ENCODE data around the gene FHDC1.

The FHDC1 gene

DNA sequence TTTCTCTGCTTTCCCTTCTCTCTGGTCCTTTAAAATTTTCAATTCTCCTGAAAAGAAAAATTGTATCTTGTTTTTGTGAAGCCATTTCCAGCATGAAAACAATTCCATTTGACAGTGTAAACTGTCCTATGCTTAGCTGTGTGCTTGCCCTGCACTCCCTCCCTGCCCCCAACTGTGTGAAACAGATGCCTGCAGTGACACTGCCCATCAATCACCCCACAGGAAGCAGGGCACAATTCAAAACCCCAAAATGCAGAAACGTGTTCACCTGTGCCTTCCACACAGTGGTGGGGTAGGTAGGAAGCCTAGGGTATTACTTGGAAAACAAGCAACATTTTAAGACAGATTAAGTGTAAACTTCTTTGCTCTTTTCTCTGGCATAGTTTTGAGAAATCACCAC lies 6.2 kb upstream of the FHDC1 start:
- H3K9ac ChIP-seq (ENCODE audit: low read depth in 1 of 2, low read length in 2 of 2), result no peak overlapping the region
- no peaks in the 10 kb centered on the region for H3K36me3 ChIP-seq (ENCODE audit: control insufficient read depth in 1 of 2, insufficient read depth in 2 of 2, low read length in 2 of 2)
- H3K4me3 ChIP-seq (ENCODE audit: low read depth in 1 of 2, low read length in 2 of 2), result no peak overlapping the region
- H3K27me3 ChIP-seq (ENCODE audit: control insufficient read depth in 1 of 2, insufficient read depth in 2 of 2, low read length in 2 of 2), result peaks cover 0 to 3% of the 10 kb centered on the region in 2 donors
- H3K9me3 ChIP-seq (ENCODE audit: control insufficient read depth in 1 of 2, low read length in 2 of 2), result no peaks in the 10 kb centered on the region
- H3K27ac ChIP-seq (ENCODE audit: low read depth, low read length), result no peak overlapping the region
- H3K4me1 ChIP-seq (ENCODE audit: control insufficient read depth in 1 of 2, insufficient read depth in 2 of 2, low read length in 2 of 2), result no peaks in the 10 kb centered on the region

DNA sequence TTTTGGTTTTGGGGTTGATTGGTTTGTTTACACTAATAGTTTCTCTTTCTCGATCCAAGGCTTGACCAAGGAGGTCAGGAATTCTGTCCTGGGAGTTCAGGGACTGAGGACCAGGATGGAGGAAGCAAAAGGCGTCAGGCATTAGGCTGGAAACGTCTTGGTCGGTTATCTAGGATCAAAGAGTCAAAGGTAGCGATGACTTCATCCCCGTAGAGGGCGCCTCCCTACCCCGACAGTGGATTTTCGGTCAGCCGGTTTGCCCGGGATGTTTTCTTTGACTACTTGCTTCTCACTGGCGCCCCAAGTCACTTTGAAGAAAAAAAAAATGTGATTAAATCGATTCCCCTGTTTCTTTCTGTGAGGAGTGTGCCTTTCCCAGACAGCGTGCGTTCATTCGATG lies 980 bp upstream of the FHDC1 start:
- Histone ChIP-seq H3K27ac (ENCODE audit: low read depth, low read length) (no peak overlapping the region), H3K4me3 (ENCODE audit: low read depth in 1 of 2, low read length in 2 of 2) (peak overlapping the region; percentile 79 to 83), H3K27me3 (ENCODE audit: control insufficient read depth in 1 of 2, insufficient read depth in 2 of 2, low read length in 2 of 2) (peaks cover 0 to 3% of the 10 kb centered on the region in 2 donors), H3K4me1 (ENCODE audit: control insufficient read depth in 1 of 2, insufficient read depth in 2 of 2, low read length in 2 of 2) (peaks cover 0 to 10% of the 10 kb centered on the region in 2 donors), H3K36me3 (ENCODE audit: control insufficient read depth in 1 of 2, insufficient read depth in 2 of 2, low read length in 2 of 2) (no peaks in the 10 kb centered on the region), H3K9ac (ENCODE audit: low read depth in 1 of 2, low read length in 2 of 2) (peak overlapping the region; percentile 76 to 79), H3K9me3 (ENCODE audit: control insufficient read depth in 1 of 2, low read length in 2 of 2) (no peaks in the 10 kb centered on the region)

DNA sequence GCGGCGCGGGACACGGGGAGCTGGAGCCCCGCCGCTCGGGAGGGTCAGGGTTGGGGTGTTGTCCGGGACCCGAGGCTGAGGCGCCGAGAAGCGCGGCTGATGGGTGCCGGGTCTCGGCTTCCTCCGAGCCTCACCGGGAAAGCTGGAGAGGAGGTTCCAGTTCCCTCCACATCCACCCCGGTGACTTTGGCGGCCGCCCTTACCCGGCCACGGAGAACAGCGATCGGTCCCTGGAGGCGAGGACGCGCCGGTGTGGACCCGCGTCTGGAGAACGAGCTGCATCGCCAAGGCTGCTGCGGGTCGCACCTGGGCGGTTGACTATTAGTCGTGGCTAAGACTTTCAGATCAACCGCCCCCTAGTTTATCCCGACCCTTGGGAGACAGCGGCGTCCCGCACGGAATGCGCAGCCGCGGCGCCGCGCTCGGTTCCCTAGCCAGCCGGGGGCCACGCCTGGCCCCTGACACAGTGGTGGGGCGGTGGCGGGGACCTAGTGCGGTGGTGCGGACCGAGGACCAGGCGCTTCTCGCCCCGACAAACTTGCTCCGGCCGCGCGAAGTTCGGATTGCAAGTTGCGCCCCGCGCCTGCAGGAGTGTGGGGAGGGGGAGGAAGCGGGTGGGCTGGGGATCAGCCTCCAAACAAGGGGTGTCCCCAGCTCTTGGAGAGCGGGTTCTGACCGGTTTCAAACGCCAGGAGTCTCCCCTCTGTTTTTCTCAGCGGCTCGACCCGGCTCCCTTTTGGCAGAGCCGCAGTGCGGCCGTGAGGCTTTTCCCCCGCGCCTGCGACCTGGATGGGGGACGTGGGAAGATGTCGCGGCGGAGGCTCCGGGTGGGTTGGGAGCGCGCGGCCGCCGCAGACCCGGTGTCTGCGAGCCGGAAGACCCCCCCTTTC lies 568 bp downstream of the FHDC1 start:
- Histone ChIP-seq H3K9ac (ENCODE audit: low read depth in 1 of 2, low read length in 2 of 2) (peak overlapping the region; percentile 68 to 79), H3K36me3 (ENCODE audit: control insufficient read depth in 1 of 2, insufficient read depth in 2 of 2, low read length in 2 of 2) (no peaks in the 10 kb centered on the region), H3K4me3 (ENCODE audit: low read depth in 1 of 2, low read length in 2 of 2) (peak overlapping the region; percentile 79 to 83), H3K27me3 (ENCODE audit: control insufficient read depth in 1 of 2, insufficient read depth in 2 of 2, low read length in 2 of 2) (peaks cover 0 to 3% of the 10 kb centered on the region in 2 donors), H3K27ac (ENCODE audit: low read depth, low read length) (peak overlapping the region; percentile 59), H3K9me3 (ENCODE audit: control insufficient read depth in 1 of 2, low read length in 2 of 2) (no peaks in the 10 kb centered on the region), H3K4me1 (ENCODE audit: control insufficient read depth in 1 of 2, insufficient read depth in 2 of 2, low read length in 2 of 2) (peaks cover 0 to 10% of the 10 kb centered on the region in 2 donors)

DNA sequence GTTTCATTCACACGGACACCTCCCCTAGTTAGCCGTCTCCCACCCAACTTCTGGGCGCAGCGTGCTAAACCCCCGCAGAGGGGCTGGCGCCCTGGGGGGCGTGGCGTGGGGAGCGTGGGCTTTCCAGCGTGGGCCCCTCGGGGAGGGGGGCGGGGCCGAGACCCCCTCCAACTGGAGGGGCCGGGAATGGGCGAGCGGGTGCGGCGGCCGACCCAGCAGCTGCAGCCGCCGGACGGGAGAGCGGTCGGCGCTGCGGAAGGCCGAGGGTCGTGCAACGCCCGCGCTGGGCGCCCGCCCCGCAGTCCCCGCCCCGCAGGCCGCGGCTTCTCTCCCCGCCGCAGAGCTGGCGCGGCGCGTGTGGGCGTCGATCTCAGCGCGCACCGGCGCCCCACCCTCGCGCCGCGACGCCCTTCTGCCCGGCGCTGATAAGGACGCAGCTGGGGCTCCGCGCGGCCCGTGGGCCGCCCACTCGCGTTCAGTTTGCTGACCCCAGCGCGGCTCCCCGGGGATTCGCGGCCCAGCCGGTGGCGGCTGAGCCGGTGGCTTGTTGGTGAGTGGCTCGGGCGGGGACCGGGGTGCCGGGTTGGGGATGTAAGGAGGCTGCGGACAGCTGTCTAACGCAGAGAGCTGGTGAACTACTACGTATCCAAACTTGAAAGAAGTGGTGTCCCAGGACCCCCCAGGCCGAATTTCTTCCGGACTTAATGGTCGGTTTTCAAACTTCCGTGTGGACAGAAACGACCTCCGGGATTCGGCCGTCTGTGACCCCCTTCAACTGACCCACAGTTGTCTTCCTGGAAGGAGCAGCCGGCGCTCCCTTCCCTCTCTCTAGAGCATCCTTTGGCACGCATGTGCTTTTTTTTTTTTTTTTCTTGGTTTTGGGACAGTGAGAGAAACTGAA lies 1.5 kb downstream of the FHDC1 start:
- H3K4me3 ChIP-seq (ENCODE audit: low read depth in 1 of 2, low read length in 2 of 2), result peak overlapping the region; percentile 79 to 83
- peak overlapping the region; percentile 68 to 79 for H3K9ac ChIP-seq (ENCODE audit: low read depth in 1 of 2, low read length in 2 of 2)
- peaks cover 0 to 10% of the 10 kb centered on the region in 2 donors for H3K4me1 ChIP-seq (ENCODE audit: control insufficient read depth in 1 of 2, insufficient read depth in 2 of 2, low read length in 2 of 2)
- no peaks in the 10 kb centered on the region for H3K9me3 ChIP-seq (ENCODE audit: control insufficient read depth in 1 of 2, low read length in 2 of 2)
- H3K36me3 ChIP-seq (ENCODE audit: control insufficient read depth in 1 of 2, insufficient read depth in 2 of 2, low read length in 2 of 2), result no peaks in the 10 kb centered on the region
- peaks cover 0 to 3% of the 10 kb centered on the region in 2 donors for H3K27me3 ChIP-seq (ENCODE audit: control insufficient read depth in 1 of 2, insufficient read depth in 2 of 2, low read length in 2 of 2)
- H3K27ac ChIP-seq (ENCODE audit: low read depth, low read length), result peak overlapping the region; percentile 34

DNA sequence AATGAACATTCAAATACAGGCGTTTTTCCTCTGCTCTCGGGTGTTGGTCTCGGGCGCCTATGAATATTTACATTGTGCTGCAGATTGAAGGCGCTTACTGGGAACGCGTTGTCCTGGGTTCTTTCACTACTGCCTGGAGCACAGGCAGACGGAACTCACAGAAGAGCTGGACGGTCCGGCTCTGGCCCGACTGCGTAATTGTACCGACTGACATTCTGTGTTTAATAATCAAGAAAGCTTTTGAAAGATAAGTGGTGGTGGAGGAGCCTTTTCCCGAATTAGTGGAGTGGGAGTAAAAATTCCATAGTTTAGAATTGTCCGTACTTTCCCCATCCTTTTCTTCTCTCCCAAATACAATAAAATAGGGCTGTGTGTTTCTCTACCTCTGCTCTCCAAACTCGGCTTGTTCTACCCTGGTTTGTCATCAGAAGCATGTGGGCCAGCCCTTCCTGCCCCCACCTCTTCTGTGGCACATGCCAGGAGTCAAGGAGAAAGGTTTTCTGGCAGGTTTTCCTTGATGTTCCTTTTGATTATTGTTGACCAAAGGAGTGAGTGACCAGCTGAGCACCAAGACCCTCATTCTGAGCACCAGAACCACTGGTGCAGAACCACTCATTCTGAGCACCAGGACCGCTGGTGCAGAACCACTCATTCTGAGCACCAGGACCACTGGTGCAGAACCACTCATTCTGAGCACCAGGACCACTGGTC lies 2.3 kb downstream of the FHDC1 start:
- Histone ChIP-seq H3K4me1 (ENCODE audit: control insufficient read depth in 1 of 2, insufficient read depth in 2 of 2, low read length in 2 of 2) (peaks cover 0 to 10% of the 10 kb centered on the region in 2 donors), H3K27ac (ENCODE audit: low read depth, low read length) (no peak overlapping the region), H3K9ac (ENCODE audit: low read depth in 1 of 2, low read length in 2 of 2) (peak overlapping the region; percentile 51 to 64), H3K4me3 (ENCODE audit: low read depth in 1 of 2, low read length in 2 of 2) (peak overlapping the region; percentile 79 to 83), H3K27me3 (ENCODE audit: control insufficient read depth in 1 of 2, insufficient read depth in 2 of 2, low read length in 2 of 2) (peaks cover 0 to 3% of the 10 kb centered on the region in 2 donors), H3K9me3 (ENCODE audit: control insufficient read depth in 1 of 2, low read length in 2 of 2) (no peaks in the 10 kb centered on the region), H3K36me3 (ENCODE audit: control insufficient read depth in 1 of 2, insufficient read depth in 2 of 2, low read length in 2 of 2) (peaks cover 0 to 2% of the 10 kb centered on the region in 2 donors)

DNA sequence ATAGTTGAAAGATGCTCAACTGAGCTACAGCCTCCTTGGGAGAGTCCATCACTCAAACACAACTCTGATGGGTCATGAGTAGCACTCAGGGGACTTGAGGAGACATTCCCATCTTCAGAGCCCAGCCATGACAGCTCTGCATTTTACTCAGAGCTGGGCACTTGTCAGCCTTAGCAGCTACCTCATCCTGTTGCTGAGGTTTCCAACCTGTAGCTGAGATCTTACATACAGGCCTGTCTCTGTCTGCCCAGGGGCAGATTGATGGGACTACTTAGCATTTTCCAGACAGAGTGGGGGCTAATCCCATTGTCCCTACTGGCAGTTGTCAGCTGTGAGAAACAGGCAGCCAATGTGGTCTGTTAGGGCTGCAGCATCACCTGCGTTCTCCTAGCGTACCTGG lies 3.5 kb downstream of the FHDC1 start:
- H3K4me3 ChIP-seq (ENCODE audit: low read depth in 1 of 2, low read length in 2 of 2), result no peak overlapping the region
- H3K27ac ChIP-seq (ENCODE audit: low read depth, low read length), result no peak overlapping the region
- H3K36me3 ChIP-seq (ENCODE audit: control insufficient read depth in 1 of 2, insufficient read depth in 2 of 2, low read length in 2 of 2), result peaks cover 0 to 6% of the 10 kb centered on the region in 2 donors
- H3K4me1 ChIP-seq (ENCODE audit: control insufficient read depth in 1 of 2, insufficient read depth in 2 of 2, low read length in 2 of 2), result peaks cover 4 to 10% of the 10 kb centered on the region in 2 donors
- H3K27me3 ChIP-seq (ENCODE audit: control insufficient read depth in 1 of 2, insufficient read depth in 2 of 2, low read length in 2 of 2), result no peaks in the 10 kb centered on the region
- H3K9ac ChIP-seq (ENCODE audit: low read depth in 1 of 2, low read length in 2 of 2), result no peak overlapping the region
- no peaks in the 10 kb centered on the region for H3K9me3 ChIP-seq (ENCODE audit: control insufficient read depth in 1 of 2, low read length in 2 of 2)

DNA sequence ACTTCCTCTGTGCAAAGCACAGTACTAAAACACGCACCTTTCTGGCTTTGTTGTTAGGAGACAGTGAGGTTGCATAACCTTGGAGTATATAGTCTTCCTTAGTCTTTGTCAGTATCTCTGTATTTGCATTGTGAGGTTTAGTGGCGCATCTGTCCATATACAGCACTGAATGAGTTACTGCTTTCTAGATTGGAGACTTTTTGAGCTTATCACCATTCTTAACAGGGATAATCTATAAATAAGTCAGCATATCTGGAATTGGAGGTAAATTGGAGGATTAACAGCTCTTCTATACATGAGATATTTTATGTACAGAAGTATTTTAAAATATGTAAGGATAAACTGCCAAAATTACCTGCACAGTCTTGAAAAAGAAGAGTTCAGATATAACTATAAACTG lies 4.3 kb downstream of the FHDC1 start:
- H3K4me3 ChIP-seq (ENCODE audit: low read depth in 1 of 2, low read length in 2 of 2), result no peak overlapping the region
- no peak overlapping the region for H3K9ac ChIP-seq (ENCODE audit: low read depth in 1 of 2, low read length in 2 of 2)
- H3K9me3 ChIP-seq (ENCODE audit: control insufficient read depth in 1 of 2, low read length in 2 of 2), result no peaks in the 10 kb centered on the region
- H3K27ac ChIP-seq (ENCODE audit: low read depth, low read length), result no peak overlapping the region
- peaks cover 9 to 13% of the 10 kb centered on the region in 2 donors for H3K4me1 ChIP-seq (ENCODE audit: control insufficient read depth in 1 of 2, insufficient read depth in 2 of 2, low read length in 2 of 2)
- peaks cover 0 to 6% of the 10 kb centered on the region in 2 donors for H3K36me3 ChIP-seq (ENCODE audit: control insufficient read depth in 1 of 2, insufficient read depth in 2 of 2, low read length in 2 of 2)
- H3K27me3 ChIP-seq (ENCODE audit: control insufficient read depth in 1 of 2, insufficient read depth in 2 of 2, low read length in 2 of 2), result no peaks in the 10 kb centered on the region

DNA sequence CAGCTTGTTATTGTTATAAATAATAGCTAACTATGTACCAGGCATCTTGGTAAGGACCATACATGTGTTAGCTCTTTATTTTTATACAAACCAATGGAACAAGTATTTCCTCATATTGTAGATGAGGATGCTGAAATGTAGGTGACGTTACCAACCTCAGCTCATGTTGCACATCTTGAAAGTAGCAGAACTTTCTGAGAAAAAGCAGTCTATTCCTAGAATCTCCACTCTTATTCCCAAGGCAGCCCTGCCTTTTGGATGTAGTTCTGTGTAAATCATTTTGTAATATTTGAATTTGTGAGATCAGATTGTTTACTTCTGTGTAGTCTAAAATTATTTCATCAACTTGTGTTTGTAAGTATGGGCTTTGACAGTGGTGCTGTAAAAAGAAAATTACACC lies 5.3 kb downstream of the FHDC1 start:
- Histone ChIP-seq H3K9me3 (ENCODE audit: control insufficient read depth in 1 of 2, low read length in 2 of 2) (no peaks in the 10 kb centered on the region), H3K4me3 (ENCODE audit: low read depth in 1 of 2, low read length in 2 of 2) (no peak overlapping the region), H3K36me3 (ENCODE audit: control insufficient read depth in 1 of 2, insufficient read depth in 2 of 2, low read length in 2 of 2) (peaks cover 0 to 6% of the 10 kb centered on the region in 2 donors), H3K9ac (ENCODE audit: low read depth in 1 of 2, low read length in 2 of 2) (no peak overlapping the region), H3K4me1 (ENCODE audit: control insufficient read depth in 1 of 2, insufficient read depth in 2 of 2, low read length in 2 of 2) (peaks cover 9 to 15% of the 10 kb centered on the region in 2 donors), H3K27me3 (ENCODE audit: control insufficient read depth in 1 of 2, insufficient read depth in 2 of 2, low read length in 2 of 2) (no peaks in the 10 kb centered on the region), H3K27ac (ENCODE audit: low read depth, low read length) (no peak overlapping the region)

DNA sequence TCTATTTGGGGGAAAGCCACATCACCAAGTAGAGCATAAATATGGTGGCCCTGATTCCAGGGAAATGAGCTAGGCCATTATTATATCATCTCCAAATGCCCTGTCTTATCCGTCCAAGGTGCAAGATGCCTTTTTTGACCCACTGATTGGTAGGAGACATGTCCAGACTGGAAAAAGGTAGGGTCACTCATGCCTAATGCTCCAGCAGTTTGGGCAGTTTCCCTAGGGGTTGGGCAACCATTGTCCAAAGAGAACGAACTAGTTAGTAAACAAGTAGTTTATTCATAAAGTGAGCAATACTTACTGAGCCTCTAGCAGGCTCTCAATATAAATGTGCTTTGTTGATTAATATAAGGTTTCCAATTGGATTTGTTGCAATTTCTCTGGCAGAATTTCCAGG lies 6.2 kb downstream of the FHDC1 start:
- Histone ChIP-seq H3K36me3 (ENCODE audit: control insufficient read depth in 1 of 2, insufficient read depth in 2 of 2, low read length in 2 of 2) (peaks cover 0 to 6% of the 10 kb centered on the region in 2 donors), H3K4me1 (ENCODE audit: control insufficient read depth in 1 of 2, insufficient read depth in 2 of 2, low read length in 2 of 2) (peaks cover 9 to 24% of the 10 kb centered on the region in 2 donors), H3K27me3 (ENCODE audit: control insufficient read depth in 1 of 2, insufficient read depth in 2 of 2, low read length in 2 of 2) (no peaks in the 10 kb centered on the region), H3K9me3 (ENCODE audit: control insufficient read depth in 1 of 2, low read length in 2 of 2) (no peaks in the 10 kb centered on the region), H3K4me3 (ENCODE audit: low read depth in 1 of 2, low read length in 2 of 2) (no peak overlapping the region), H3K9ac (ENCODE audit: low read depth in 1 of 2, low read length in 2 of 2) (no peak overlapping the region), H3K27ac (ENCODE audit: low read depth, low read length) (no peak overlapping the region)

All from duodenal mucosa (tissue), 2 donors.